Stimulated activated CD8-positive, alpha-beta memory T cell treated with anti-CD3 and anti-CD28 coated beads, Interleukin-7, amount 100 ng/mL, for 48 hours (primary cell): ENCODE data around the gene CEP72.
"Not testable (repeated sequence)": the region's sequence is repeated elsewhere in the genome, so short reads cannot be mapped to it uniquely, and the experiment has no call there.

Experiments
- DNase-seq, 2 donors: peaks; one replicate each; pipeline ENCODE4 v3.0.0-alpha.2; 2020; ENCODE audit warnings: low read depth in 1 of 2; ENCODE audit errors: extremely low read depth in 1 of 2

The CEP72 gene

DNA sequence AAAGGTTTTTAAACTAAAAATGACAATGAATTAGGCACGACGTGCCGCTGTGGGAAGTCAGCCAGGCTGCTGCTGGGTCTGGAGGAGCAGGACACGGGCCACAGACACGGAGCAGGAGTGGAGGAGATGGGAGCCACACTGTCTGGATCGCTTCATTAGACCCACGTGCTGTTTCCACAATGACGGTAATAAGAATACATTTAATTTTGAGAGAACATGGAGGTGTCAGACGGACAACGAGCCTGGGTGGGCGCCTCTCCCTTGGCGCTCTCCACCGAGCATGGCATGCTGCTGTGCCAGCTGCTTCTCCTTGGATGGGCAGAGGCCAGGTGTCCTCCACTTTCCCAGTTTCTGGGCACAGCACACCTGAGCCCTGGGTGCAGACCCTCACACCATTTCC lies 68.7 kb downstream of the CEP72 start:
- DNase-seq: not testable (repeated sequence)

- DNase-seq: not testable (repeated sequence)
Measured at GRCh38 chr5:681317-682191, 69.4 kb downstream of the CEP72 start.

DNA sequence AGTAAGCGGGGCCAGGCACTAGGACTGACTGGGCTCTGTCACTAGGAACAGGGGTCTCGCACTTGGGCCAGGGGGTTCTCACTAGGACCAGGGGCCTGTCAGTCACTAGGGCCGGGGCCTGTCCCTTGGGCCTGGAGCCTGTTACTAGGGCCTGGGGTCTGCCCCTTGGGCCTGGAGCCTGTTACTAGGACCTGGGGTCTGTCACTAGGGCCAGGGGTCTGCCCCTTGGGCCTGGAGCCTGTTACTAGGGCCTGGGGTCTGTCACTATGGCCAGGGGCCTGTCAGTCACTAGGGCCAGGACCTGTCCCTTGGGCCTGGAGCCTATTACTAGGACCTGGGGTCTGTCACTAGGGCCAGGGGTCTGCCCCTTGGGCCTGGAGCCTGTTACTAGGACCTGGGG lies 70.1 kb downstream of the CEP72 start:
- DNase-seq: not testable (repeated sequence)

GRCh38 chr5:682651-683358 lies 70.7 kb downstream of the CEP72 start:
- DNase-seq: not testable (repeated sequence)

- no peak for DNase-seq
Measured at GRCh38 chr5:683551-684481, 71.7 kb downstream of the CEP72 start.

- DNase-seq: no peak
Measured at GRCh38 chr5:684751-685216, 72.6 kb downstream of the CEP72 start.

- no peak for DNase-seq
Measured at GRCh38 chr5:685262-686171, 73.4 kb downstream of the CEP72 start.

DNA sequence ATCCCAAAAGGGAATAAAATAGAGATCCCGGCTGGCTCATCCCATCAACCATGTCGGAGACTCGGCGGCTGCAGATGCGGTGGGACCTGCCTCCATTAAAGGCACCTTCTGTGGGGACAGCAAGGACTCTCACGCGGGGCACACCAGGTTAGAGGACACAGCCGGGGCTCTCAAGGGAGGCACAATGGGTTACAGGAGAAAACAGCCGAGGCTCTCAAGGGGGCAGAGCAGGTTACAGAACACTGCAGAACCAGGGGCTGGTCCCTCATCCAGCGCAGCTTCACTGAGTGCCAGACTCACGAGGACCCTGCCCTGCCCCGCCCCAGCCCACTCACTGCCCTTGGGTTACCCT lies 74.0 kb downstream of the CEP72 start:
- not testable (repeated sequence) for DNase-seq

DNA sequence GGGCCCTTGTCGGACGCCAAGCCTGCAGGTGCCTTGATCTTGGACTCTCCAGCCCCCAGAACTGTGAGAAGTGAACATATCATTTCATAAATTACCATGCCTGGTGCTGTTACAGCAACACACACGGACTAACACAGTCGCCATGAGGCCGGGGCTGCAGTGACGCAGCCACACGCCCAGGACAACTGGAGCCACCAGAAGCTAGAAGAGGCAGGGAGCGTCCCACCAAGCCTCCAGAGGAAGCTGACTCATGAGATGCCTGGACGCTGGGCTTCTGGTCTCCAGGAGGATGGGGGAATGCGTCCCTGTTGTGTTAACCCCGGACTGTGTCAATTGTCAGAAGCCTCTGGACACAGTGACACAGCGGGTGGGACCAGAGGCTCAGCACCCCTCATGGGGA lies 74.8 kb downstream of the CEP72 start:
- not testable (repeated sequence) for DNase-seq

DNA sequence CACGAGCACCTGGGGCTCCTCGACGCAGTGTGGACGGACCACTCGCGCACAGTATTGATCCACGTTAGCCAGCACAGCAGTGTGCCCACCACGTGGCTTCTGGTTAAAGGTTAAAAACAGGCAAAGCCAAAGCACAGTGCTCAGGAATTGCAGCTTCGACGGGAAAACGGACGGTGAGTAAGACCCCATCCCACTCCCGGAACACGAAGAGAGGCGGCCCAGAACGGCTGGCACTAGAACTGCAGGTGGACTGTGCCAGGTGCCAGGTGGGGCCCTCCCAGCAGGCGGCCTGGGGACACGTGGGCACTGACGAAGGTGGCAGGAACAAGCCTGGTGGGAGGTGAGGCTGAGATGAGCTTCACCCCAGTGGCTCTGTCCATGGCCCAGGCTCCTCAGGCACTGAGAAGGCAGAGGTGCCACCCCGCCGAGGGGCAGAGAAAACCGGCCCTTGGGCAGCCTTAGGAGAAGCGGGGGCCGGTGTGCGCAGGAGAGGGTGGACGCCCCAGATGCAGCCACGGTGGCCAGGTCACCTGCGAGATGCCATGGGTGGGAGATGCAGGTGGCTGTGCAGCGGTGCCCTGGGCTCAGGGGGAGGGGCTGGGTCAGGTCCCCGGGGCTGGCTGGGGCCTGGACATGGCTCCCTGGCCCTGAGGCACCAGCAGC lies 76.3 kb downstream of the CEP72 start:
- not testable (repeated sequence) for DNase-seq

DNA sequence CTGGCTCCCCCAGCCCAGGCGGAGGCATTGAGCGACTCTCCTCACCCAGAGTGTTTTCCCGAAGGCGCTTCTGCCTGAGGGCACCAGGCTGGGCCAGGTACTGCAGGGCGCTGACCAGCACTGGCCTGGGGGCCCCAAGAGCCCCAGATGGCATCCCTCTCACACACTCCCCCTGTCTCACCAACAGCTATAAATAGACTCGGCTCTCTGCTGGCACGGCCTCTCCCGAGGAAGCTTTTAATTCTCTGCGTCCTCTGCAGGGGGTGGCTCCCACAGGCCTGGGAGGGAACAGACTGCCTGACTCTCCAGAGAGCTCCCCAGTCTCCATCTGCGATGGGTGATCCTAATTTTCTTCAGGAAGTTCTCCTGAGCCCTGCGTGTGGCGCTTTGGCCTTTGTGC lies 78.2 kb downstream of the CEP72 start:
- DNase-seq: not testable (repeated sequence)

- DNase-seq: not testable (repeated sequence)
Measured at GRCh38 chr5:691049-691448, 78.9 kb downstream of the CEP72 start.

DNA sequence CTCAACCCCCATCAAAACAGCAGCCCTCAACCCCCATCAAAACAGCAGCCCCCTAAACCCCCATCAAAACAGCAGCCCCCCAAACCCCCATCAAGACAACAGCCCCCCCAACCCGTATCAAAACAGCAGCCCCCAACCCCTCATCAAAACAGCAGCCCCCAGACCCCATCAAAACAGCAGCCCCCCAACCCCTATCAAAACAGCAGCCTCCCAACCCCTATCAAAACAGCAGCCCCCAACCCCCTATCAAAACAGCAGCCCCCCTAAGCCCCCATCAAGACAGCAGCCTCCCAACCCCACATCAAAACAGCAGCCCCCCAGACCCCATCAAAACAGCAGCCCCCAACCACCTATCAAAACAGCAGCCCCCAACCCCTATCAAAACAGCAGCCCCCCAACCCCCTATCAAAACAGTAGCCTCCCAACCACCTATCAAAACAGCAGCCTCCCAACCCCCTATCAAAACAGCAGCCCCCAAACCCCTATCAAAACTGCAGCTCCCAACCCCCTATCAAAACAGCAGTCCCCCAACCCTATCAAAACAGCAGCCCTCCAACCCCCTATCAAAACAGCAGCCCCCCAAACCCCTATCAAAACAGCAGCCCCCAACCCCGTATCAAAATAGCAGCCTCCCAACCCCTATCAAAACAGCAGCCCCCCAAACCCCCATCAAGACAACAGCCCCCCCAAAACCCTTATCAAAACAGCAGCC lies 79.8 kb downstream of the CEP72 start:
- DNase-seq: no peak

DNA sequence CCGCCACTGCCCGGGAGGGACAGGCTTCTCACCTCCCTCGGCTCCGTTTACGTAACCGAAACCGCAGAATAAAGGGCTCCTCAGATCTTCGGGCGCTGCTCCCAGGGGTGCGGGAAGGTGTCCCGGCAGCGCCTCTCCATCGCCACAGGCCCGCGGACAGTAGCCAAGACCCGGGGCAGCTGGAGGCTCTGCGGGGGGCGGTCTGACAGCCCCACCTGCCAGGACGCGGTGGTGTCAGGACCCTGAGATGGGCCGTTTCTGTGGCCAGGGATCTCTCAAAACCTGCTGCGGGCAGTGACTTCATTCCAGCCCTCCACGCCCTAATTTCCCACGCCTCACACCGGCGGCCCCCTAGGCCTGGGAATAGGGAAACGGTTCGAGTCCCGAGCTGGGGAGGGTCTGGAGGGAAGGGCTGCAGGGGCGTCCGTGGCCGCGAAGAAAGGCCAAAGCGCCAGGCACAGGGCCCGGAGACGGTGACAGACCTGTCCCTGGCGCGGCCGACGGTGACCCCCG lies 80.4 kb downstream of the CEP72 start:
- DNase-seq: not testable (repeated sequence)

- peak; percentile 48 to 49 for DNase-seq
Measured at GRCh38 chr5:693271-694041, 81.3 kb downstream of the CEP72 start, which contains the start of gene TPPP. Gene TPPP (minus strand): TSS chr5:693352. CDS start chr5:678060, 15,292 bp downstream.

GRCh38 chr5:694042-694431 lies 81.9 kb downstream of the CEP72 start:
- not testable (repeated sequence) for DNase-seq

- DNase-seq: not testable (repeated sequence)
Measured at GRCh38 chr5:695475-695874, 83.3 kb downstream of the CEP72 start.

DNA sequence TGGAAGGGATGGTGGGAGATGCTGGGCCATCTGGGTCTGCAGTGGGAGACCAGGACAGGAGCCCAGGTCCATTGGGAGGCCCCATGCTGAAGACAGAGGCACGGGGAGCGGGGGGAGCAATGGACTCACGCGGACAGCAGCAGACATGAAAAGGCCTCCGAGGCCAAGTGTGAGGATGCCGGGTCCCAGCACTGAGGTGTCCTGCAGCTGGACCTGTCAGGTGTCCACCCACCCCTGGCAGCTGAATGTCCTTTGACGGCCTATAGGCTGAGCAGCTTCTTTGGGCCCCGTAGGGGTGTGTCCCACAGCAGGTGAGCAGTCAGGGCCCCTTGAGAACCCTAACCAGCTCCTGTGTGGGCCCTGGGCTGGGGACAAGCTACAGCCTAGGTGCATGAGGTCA lies 84.1 kb downstream of the CEP72 start:
- not testable (repeated sequence) for DNase-seq
